Smooth muscle cell (in vitro differentiated cells): Measurements from ENCODE around the gene MPZL1. TPM values are rescaled to one million over a fixed set of nuclear protein-coding genes. Genes with fewer than 3 reads are reported as not detected.

Experiments used
- DNase-seq: peaks from one replicate; lab custom pipeline; 2025; ENCODE audit not compliant: unreplicated experiment; lab: John Stamatoyannopoulos, UW
- H2AFZ ChIP-seq: fragments of 200-600 bp; sonication (generic); 2 replicates; pipeline ENCODE4 v1.6.0; 2016; ENCODE audit warnings: antibody characterized with exemption, low read depth, mild to moderate bottlenecking
- H3F3A ChIP-seq: fragments of 200-600 bp; sonication (generic); 2 replicates; pipeline ENCODE4 v1.6.0; 2017; ENCODE audit warnings: antibody characterized with exemption, low read depth
- H3K27ac ChIP-seq: fragments of 200-600 bp; sonication (generic); 2 replicates; pipeline ENCODE4 v1.5.1; 2016; ENCODE audit warnings: low read depth, mild to moderate bottlenecking
- H3K27me3 ChIP-seq: fragments of 200-600 bp; sonication (generic); 2 replicates; pipeline ENCODE4 v1.6.1; 2016; ENCODE audit warnings: low read depth, mild to moderate bottlenecking
- H3K36me3 ChIP-seq: fragments of 200-600 bp; sonication (generic); 2 replicates; pipeline ENCODE4 v1.5.1; 2016; ENCODE audit warnings: low read depth
- H3K4me1 ChIP-seq: fragments of 200-600 bp; sonication (generic); 2 replicates; pipeline ENCODE4 v1.5.1; 2016; ENCODE audit warnings: low read depth
- H3K4me2 ChIP-seq: fragments of 200-600 bp; sonication (generic); 2 replicates; pipeline ENCODE4 v1.6.0; 2016; ENCODE audit warnings: mild to moderate bottlenecking
- H3K4me3 ChIP-seq: fragments of 200-600 bp; sonication (generic); 2 replicates; pipeline ENCODE4 v1.5.1; 2016; ENCODE audit warnings: mild to moderate bottlenecking
- H3K79me2 ChIP-seq: fragments of 200-600 bp; sonication (generic); 2 replicates; pipeline ENCODE4 v1.6.0; 2016; ENCODE audit warnings: low read depth, mild to moderate bottlenecking
- H3K9ac ChIP-seq: fragments of 200-600 bp; sonication (generic); 2 replicates; pipeline ENCODE4 v1.6.0; 2016; ENCODE audit warnings: low read depth
- H3K9me3 ChIP-seq: fragments of 200-600 bp; sonication (generic); replicated peaks from 2 replicates; pipeline ENCODE4 v1.5.1; 2016; ENCODE audit warnings: low read depth
- H4K20me1 ChIP-seq: fragments of 200-600 bp; sonication (generic); 2 replicates; pipeline ENCODE4 v1.6.0; 2016; ENCODE audit warnings: low read depth
- CTCF ChIP-seq: fragments of 200-600 bp; sonication (generic); IDR thresholded peaks from 2 replicates; pipeline ENCODE4 v1.5.1; 2017; ENCODE audit warnings: borderline replicate concordance, mild to moderate bottlenecking, antibody characterized with exemption; ENCODE audit not compliant: insufficient read depth, poor library complexity, severe bottlenecking
- WGBS: methylation state at CpG from one replicate; pipeline ENCODE4 v1.1.7; 2016; ENCODE audit warnings: low lambda C conversion rate; 5-methylcytosine and 5-hydroxymethylcytosine counted together
- polyA plus RNA-seq: library from polyadenylated mRNA; unstranded; fragments of >200 nt; fragmentation: Nextera tagmentation; extraction: Ambion mirVana; gene quantifications from 2 replicates; pipeline ENCODE4 v1.2.1, GENCODE V29; 2016
- total RNA-seq: library from RNA; depleted of rRNA; stranded (reverse); fragments of >200 nt; gene quantifications from 2 replicates; pipeline ENCODE4 v1.2.3, GENCODE V29; 2014

MPZL1 gene
- total and polyA plus RNA-seq, 2 experiments from 2014 or later = 250 to 276 TPM

GRCh38 chr1:167678422-167678821 is 43.4 kb upstream of the MPZL1 start:
- Histone ChIP-seq H3K27ac (no peak overlapping the region), H3K4me1 (peaks cover 2% of the 10 kb centered on the region), H4K20me1 (no peaks in the 10 kb centered on the region), H3F3A (no peaks in the 10 kb centered on the region), H3K27me3 (no peaks in the 10 kb centered on the region), H2AFZ (no peak overlapping the region), H3K36me3 (no peaks in the 10 kb centered on the region), H3K79me2 (no peaks in the 10 kb centered on the region), H3K4me3 (no peak overlapping the region), H3K9me3 (no peaks in the 10 kb centered on the region), H3K9ac (no peak overlapping the region), H3K4me2 (no peak overlapping the region)
- DNase-seq = no peak
- WGBS = 91% methylated on average over 10 of the region's 10 CpGs
- no peak for TF ChIP-seq CTCF

GRCh38 chr1:167678838-167679237 is 42.9 kb upstream of the MPZL1 start:
- Histone ChIP-seq H2AFZ (no peak overlapping the region), H3K27ac (no peak overlapping the region), H3K27me3 (no peaks in the 10 kb centered on the region), H3K4me2 (no peak overlapping the region), H3K36me3 (no peaks in the 10 kb centered on the region), H3K9ac (no peak overlapping the region), H3K4me1 (peaks cover 6% of the 10 kb centered on the region), H3K79me2 (no peaks in the 10 kb centered on the region), H3K4me3 (no peak overlapping the region), H4K20me1 (no peaks in the 10 kb centered on the region), H3K9me3 (no peaks in the 10 kb centered on the region), H3F3A (no peaks in the 10 kb centered on the region)
- TF ChIP-seq CTCF = no peak
- WGBS = 94% methylated on average over 3 of the region's 3 CpGs
- no peak for DNase-seq

- Histone ChIP-seq H3K36me3 (no peaks in the 10 kb centered on the region), H2AFZ (no peak overlapping the region), H3K27me3 (no peaks in the 10 kb centered on the region), H3K4me3 (no peak overlapping the region), H3K9me3 (no peaks in the 10 kb centered on the region), H3K27ac (no peak overlapping the region), H3F3A (no peaks in the 10 kb centered on the region), H3K4me2 (no peak overlapping the region), H3K4me1 (peaks cover 10% of the 10 kb centered on the region), H3K9ac (no peak overlapping the region), H4K20me1 (no peaks in the 10 kb centered on the region), H3K79me2 (no peaks in the 10 kb centered on the region)
- no peak for TF ChIP-seq CTCF
- DNase-seq = no peak
- 98% methylated on average over 6 of the region's 6 CpGs for WGBS
Measured at GRCh38 chr1:167679714-167680113, 42.1 kb upstream of the MPZL1 start.

- WGBS = 37% methylated on average over 3 of the region's 3 CpGs
Measured at GRCh38 chr1:167681024-167681423, 40.8 kb upstream of the MPZL1 start.

More at GRCh38 chr1:167681024-167681423, 40.8 kb upstream of the MPZL1 start:
- Histone ChIP-seq H3K4me2 (no peak overlapping the region), H4K20me1 (no peaks in the 10 kb centered on the region), H3K9ac (no peak overlapping the region), H3K79me2 (no peaks in the 10 kb centered on the region), H3K27ac (no peak overlapping the region), H3K4me3 (no peak overlapping the region), H3F3A (no peaks in the 10 kb centered on the region), H2AFZ (no peak overlapping the region), H3K36me3 (no peaks in the 10 kb centered on the region), H3K9me3 (no peaks in the 10 kb centered on the region), H3K27me3 (no peaks in the 10 kb centered on the region), H3K4me1 (peaks cover 10% of the 10 kb centered on the region)
- no peak for TF ChIP-seq CTCF
- no peak for DNase-seq
